MCF 10A (cell line): ENCODE results near the gene AGER. TPM values are rescaled to one million over a fixed set of nuclear protein-coding genes. Genes with fewer than 3 reads are reported as not detected.

ENCODE experiments used
- BruUV-seq: library from RNA; stranded (reverse); fragments of 400-500 nt; replicated peaks from 2 replicates; lab custom pipeline; 2021; lab: Mats Ljungman, UMichigan
- CTCF ChIA-PET: fragments of 300-600 bp; sonication (Branson Sonifier 250); formaldehyde crosslinking; extraction: SDS; loops from one replicate; lab custom pipeline; 2021; ENCODE audit warnings: antibody characterized with exemption, inconsistent platforms; lab: Yijun Ruan, JAX
- POLR2A ChIA-PET: fragments of 300-600, 350-650 bp; sonication (Branson Sonifier 250); formaldehyde crosslinking; extraction: SDS; loops from one replicate; lab custom pipeline; 2020; ENCODE audit warnings: antibody characterized with exemption, inconsistent platforms; lab: Yijun Ruan, JAX
- DNase-seq: peaks from one replicate; pipeline ENCODE4 v3.0.0-alpha.2; 2018; ENCODE audit not compliant: unreplicated experiment
- H3K27ac Mint-ChIP-seq: one replicate; pipeline ENCODE4 v1.8.0; 2022; ENCODE audit warnings: mild to moderate bottlenecking, low read depth, mixed read lengths; ENCODE audit not compliant: unreplicated experiment
- H3K27me3 Mint-ChIP-seq: one replicate; pipeline ENCODE4 v1.8.0; 2022; ENCODE audit warnings: mixed read lengths; ENCODE audit not compliant: insufficient read depth, unreplicated experiment
- H3K36me3 Mint-ChIP-seq: one replicate; pipeline ENCODE4 v1.8.0; 2022; ENCODE audit warnings: mild to moderate bottlenecking, moderate library complexity, mixed read lengths; ENCODE audit not compliant: insufficient read depth, unreplicated experiment
- H3K4me1 Mint-ChIP-seq: one replicate; pipeline ENCODE4 v1.8.0; 2022; ENCODE audit warnings: mixed read lengths; ENCODE audit not compliant: insufficient read depth, unreplicated experiment
- H3K4me3 Mint-ChIP-seq: one replicate; pipeline ENCODE4 v1.8.0; 2022; ENCODE audit warnings: mild to moderate bottlenecking, moderate library complexity, mixed read lengths; ENCODE audit not compliant: unreplicated experiment
- H3K9me3 Mint-ChIP-seq: one replicate; pipeline ENCODE4 v1.8.0; 2022; ENCODE audit warnings: mixed read lengths; ENCODE audit not compliant: unreplicated experiment
- CTCF ChIP-seq: fragments of 200-600 bp; IDR thresholded peaks from one replicate; pipeline ENCODE4 v1.8.0; 2022; ENCODE audit warnings: antibody characterized with exemption, mild to moderate bottlenecking; ENCODE audit not compliant: unreplicated experiment
- intact Hi-C: fragments of 100-400 bp; cut with micrococcal nuclease; formaldehyde crosslinking; loops from 2 replicates; pipeline ENCODE4 v1.14.1; 2022
- total RNA-seq: library from RNA; stranded (reverse); gene quantifications from 2 replicates; pipeline ENCODE4 v1.2.3, GENCODE V29; 2022

The AGER gene
- total RNA-seq, 1 experiment from 2014 or later: 8.0 TPM

DNA sequence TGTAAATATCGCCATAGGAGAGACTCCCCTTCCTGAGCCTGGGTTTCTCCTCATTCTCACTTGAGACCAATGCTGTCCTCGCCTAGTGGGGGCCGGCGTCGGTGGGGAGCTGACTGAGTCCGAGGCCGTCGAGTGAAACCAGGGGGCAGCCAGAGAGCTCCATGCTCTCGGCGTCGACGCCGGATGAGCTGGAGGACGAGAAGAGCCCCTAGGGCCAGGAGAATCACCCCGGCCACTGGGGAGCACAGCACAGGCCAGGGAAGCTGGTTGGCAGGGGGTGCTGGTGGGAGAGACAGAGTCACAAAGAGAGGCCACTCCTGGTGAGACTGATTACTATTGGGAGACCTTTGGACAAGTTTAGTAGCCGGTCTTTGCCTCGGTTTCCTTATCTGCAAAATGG is 14.8 kb upstream of the AGER start:
- no peak for TF ChIP-seq CTCF
- ChIA-PET CTCF (no interaction called here), POLR2A (interaction anchor here (1.3 kb wide), 1 partner anchor 21 kb away, joined by 4 read pairs; no protein-coding TSS in a partner anchor)
- BruUV-seq: no TSS peak
- peaks cover 8% of the 10 kb centered on the region for H3K4me1 Mint-ChIP-seq
- intact Hi-C loops: no loop called here
- H3K27me3 Mint-ChIP-seq: peaks cover 9% of the 10 kb centered on the region
- H3K4me3 Mint-ChIP-seq: no peak overlapping the region
- H3K36me3 Mint-ChIP-seq: no peaks in the 10 kb centered on the region
- no peak for DNase-seq
- no peaks in the 10 kb centered on the region for H3K9me3 Mint-ChIP-seq
- no peak overlapping the region for H3K27ac Mint-ChIP-seq

GRCh38 chr6:32198345-32198696 is 14.3 kb upstream of the AGER start:
- CTCF ChIA-PET: no interaction called here
- TF ChIP-seq CTCF: no peak
- H3K27me3 Mint-ChIP-seq: peaks cover 4% of the 10 kb centered on the region
- H3K4me1 Mint-ChIP-seq: peaks cover 12% of the 10 kb centered on the region
- no TSS peak for BruUV-seq
- H3K4me3 Mint-ChIP-seq: no peak overlapping the region
- H3K9me3 Mint-ChIP-seq: no peaks in the 10 kb centered on the region
- no peak overlapping the region for H3K27ac Mint-ChIP-seq
- POLR2A ChIA-PET: interaction anchor here (0.6 to 1.5 kb wide), 5 partner anchors 10 to 773 kb away, joined by 3 to 7 read pairs (median 4); partner anchors contain the start of gene ATF6B
- no peaks in the 10 kb centered on the region for H3K36me3 Mint-ChIP-seq
- no peak for DNase-seq
- intact Hi-C loops: no loop called here

DNA sequence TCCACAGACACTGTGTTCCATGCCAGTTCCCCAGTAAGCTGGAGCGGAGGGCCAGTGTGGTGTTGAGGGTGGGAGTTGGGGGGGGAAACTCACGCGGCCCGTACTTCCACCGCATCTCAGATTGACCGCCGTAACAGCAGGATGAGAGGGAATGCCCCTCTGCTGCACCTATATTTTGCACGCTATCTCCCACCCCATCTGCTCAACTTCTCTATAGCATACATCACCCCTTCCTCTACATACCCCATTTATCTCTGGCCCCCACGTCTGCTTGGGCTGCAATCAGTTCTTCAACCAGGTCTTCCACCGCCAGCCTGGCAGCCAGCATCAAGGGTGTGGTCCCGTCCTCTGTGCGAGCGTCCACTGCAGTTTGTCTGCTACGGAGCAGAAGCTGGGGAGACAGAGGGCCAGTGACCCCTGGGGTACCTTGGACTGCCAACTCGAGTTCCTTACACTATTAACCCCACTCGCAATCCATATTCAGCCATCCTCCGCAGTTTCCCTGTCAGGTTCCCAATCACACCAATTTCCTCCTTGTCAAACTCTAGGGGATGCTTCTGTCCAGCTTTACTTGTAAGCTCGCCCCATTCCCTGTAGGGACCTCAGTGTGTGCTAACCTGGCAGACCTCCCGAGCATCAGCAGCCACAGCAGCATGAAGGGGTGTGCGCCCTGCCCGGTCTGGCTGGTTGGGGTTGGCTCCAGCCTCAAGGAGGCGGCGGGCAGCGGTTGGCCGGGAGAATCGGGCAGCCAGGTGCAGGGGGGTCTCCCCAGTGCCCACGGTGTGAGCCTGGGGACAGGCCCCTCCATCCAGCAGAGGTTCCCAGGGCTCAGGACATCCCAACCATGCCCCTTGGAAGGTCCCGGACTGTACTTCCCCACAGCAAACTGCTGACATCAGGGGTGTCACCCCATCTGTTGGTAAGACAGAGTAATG is 12.9 kb upstream of the AGER start:
- ChIA-PET POLR2A (interaction anchor here (0.7 to 5.9 kb wide), 7 partner anchors 7 to 1075 kb away, joined by 3 to 112 read pairs (median 5); partner anchors contain the start of genes AGPAT1, ATF6B, RNF5 and RPS18), CTCF (interaction anchor here (0.6 to 0.7 kb wide), 2 partner anchors 15 to 940 kb away, joined by 3 to 4 read pairs; no protein-coding TSS in a partner anchor)
- no TSS peak for BruUV-seq
- intact Hi-C loops: no loop called here
- peak overlapping the region; percentile 93 for H3K4me3 Mint-ChIP-seq
- peak overlapping the region; percentile 98 for H3K27ac Mint-ChIP-seq
- H3K9me3 Mint-ChIP-seq: no peaks in the 10 kb centered on the region
- H3K27me3 Mint-ChIP-seq: no peaks in the 10 kb centered on the region
- peaks cover 12% of the 10 kb centered on the region for H3K4me1 Mint-ChIP-seq
- no peak for DNase-seq
- no peaks in the 10 kb centered on the region for H3K36me3 Mint-ChIP-seq
- TF ChIP-seq CTCF: no peak
